BE2C (cell line): ENCODE data around the gene ST6GALNAC2.

Experiments used
- DNase-seq: peaks from one replicate; pipeline ENCODE4 v3.0.0-alpha.2; 2020
- H3K27me3 ChIP-seq: fragments of 250-450 bp; sonication (Bioruptor Pico); 2 replicates; pipeline ENCODE4 v1.5.1; 2020; ENCODE audit warnings: mild to moderate bottlenecking
- H3K36me3 ChIP-seq: fragments of 250-450 bp; sonication (Bioruptor Pico); 2 replicates; pipeline ENCODE4 v1.5.1; 2020; ENCODE audit warnings: mild to moderate bottlenecking
- H3K4me1 ChIP-seq: fragments of 250-450 bp; sonication (Bioruptor Pico); 2 replicates; pipeline ENCODE4 v1.5.1; 2020
- H3K4me3 ChIP-seq: 2 replicates; pipeline ENCODE4 v1.5.1; 2011; ENCODE audit warnings: low read depth, low read length
- H3K9me3 ChIP-seq: fragments of 250-450 bp; sonication (Bioruptor Pico); 2 replicates; pipeline ENCODE4 v1.5.1; 2020
- TF ChIP-seq, protein P1 (sequence below): IDR thresholded peaks from 2 replicates; pipeline ENCODE4 v1.5.1; 2012; ENCODE audit warnings: mild to moderate bottlenecking, low read depth, low read length

The ST6GALNAC2 gene

DNA sequence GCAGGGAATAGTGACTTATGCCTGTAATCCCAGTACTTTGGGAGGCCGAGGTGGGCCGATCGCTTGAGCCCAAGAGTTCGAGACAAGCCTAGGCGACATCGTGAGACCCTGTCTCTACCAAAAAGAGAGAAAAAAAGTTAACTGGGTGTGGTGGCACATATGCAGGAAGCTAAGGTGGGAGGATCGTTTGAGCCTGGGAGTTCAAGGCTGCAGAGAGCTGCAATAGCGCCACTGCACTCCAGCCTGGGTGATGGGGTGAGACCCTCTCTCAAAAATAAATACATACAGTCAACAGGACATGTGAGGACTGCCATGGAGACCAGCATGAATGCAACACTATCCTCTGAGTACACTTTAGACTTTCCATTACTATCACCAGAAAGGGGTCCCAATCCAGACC, 15.4 kb upstream of the ST6GALNAC2 start:
- TF ChIP-seq, protein P1, sequence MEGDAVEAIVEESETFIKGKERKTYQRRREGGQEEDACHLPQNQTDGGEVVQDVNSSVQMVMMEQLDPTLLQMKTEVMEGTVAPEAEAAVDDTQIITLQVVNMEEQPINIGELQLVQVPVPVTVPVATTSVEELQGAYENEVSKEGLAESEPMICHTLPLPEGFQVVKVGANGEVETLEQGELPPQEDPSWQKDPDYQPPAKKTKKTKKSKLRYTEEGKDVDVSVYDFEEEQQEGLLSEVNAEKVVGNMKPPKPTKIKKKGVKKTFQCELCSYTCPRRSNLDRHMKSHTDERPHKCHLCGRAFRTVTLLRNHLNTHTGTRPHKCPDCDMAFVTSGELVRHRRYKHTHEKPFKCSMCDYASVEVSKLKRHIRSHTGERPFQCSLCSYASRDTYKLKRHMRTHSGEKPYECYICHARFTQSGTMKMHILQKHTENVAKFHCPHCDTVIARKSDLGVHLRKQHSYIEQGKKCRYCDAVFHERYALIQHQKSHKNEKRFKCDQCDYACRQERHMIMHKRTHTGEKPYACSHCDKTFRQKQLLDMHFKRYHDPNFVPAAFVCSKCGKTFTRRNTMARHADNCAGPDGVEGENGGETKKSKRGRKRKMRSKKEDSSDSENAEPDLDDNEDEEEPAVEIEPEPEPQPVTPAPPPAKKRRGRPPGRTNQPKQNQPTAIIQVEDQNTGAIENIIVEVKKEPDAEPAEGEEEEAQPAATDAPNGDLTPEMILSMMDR, result no peak
- DNase-seq, result no peak
- Histone ChIP-seq H3K4me1 (peaks cover 5% of the 10 kb centered on the region; the same call in 1 of the 2 replicates), H3K4me3 (no peak overlapping the region), H3K27me3 (no peaks in the 10 kb centered on the region), H3K9me3 (no peaks in the 10 kb centered on the region), H3K36me3 (no peaks in the 10 kb centered on the region)

DNA sequence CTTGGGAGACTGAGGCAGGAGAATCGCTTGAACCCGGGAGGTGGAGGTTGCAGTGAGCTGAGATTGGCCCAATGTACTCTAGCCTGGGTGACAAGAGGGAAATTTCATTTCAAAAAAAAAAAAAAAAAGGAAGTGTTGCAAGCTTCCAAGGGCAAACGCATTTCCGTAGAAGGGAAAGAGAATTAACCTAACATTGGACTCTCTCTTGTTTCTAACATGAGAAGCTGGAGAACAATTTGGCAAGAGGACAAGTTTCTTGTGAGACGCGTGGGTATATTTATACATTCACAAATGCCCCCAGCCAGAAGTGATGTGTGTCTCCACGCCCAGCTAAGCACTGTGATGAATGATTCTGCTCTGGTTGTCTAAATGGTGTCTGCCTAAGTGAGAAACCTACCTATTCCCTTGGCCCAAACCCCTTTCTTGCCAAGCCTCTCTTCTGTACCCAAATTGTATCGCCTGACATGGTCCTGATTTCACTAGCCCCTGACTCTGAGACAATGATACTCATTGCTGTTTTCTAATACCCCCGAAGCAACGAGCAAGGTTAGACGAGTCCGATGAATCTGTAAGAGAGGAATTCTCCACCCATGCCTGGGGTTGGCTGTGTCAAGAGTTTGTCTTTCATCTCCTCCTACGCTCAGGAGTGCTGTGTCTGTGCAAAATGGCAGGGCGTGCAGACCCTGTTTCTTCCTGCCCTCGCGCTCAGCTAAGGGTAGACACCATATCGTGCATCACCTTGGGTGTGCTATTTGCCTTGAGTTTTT, 14.2 kb upstream of the ST6GALNAC2 start:
- Histone ChIP-seq H3K27me3 (no peaks in the 10 kb centered on the region), H3K4me1 (no peaks in the 10 kb centered on the region), H3K9me3 (no peaks in the 10 kb centered on the region), H3K36me3 (no peaks in the 10 kb centered on the region), H3K4me3 (no peak overlapping the region)
- TF ChIP-seq, protein P1, result no peak
- no peak for DNase-seq

DNA sequence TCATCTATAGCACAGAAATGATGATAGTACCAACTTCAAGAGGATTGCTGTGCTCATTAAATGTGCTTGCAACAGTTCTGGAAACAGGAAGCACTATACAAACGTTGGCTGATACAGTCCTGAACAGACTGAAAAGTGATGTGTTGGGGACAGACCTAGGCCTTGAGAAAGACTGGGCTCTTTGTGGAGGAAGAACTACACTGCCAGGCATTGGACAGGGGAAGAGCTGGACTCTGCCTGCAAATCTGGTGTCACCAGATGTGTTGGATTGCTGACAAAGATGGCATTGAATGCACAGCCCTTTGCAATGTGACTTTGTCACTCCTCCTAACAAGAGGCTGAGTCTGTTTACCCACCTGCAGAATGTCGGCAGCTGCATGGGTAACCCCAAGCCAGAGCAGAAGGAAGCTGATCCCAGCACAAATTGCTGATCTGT, 12.4 kb upstream of the ST6GALNAC2 start:
- DNase-seq, result no peak
- TF ChIP-seq, protein P1, result no peak
- no peak overlapping the region for H3K4me3 ChIP-seq
- no peaks in the 10 kb centered on the region for H3K36me3 ChIP-seq
- no peaks in the 10 kb centered on the region for H3K4me1 ChIP-seq
- H3K9me3 ChIP-seq, result no peaks in the 10 kb centered on the region
- H3K27me3 ChIP-seq, result no peaks in the 10 kb centered on the region

DNA sequence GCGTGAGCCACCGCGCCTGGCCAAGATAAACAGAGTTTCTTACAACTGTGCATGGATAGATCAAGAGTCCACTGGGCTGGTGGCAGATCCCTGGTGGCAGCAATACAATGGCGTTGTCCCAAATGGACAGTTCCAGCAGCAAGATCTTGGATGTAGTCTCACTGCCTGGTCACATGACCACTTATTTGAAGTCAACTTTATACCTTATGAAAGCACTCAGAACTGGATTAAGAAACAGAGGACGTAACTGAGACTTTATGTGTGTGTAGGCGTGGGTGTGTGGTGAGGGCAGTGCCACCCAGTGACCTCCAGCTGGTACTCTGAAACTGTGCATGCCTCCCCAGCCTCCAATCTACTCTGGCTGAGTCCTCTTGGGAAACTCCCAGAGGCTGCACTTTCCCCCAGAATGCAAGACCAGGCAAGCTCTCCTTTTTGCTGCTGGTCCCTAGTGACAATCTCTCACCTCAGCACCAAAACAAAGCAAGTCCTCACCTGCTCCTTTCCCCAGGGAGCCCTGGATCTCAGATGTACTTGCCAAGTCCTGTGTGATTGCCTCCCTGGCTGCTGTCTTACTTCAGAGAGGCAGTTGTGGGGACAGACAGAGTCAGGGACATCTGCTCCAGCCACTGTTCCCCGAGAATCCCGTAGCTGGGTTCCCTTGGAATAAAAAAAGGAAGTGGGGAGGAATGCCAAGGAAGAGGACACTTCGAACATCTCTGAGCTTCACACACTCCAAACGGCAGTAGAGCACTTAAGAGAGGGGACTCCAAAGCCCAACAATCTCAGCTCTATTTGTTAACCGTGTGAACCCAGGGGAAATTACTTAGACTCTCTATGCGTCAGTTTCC, 11.7 kb upstream of the ST6GALNAC2 start:
- no peak for DNase-seq

DNA sequence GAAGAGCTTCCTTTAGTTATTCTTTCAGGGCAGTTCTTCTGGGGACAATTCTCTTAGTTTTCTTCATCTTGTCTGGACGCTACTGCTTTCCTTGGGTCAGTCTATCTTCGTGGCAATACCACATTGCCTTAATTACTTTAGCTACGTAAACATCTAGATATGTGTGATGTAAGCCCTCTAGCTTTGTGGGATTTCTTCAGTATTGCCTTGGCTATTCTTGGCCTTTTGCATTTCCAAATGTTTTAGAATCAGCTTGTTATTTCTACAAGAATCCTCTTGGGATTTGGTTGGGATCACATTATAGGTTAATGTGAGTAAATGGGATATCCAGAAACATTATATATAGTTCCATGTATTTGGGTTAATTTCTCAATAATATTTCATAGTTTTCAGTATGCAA, 9.0 kb upstream of the ST6GALNAC2 start:
- Histone ChIP-seq H3K4me3 (no peak overlapping the region), H3K36me3 (no peaks in the 10 kb centered on the region), H3K9me3 (no peaks in the 10 kb centered on the region), H3K27me3 (no peaks in the 10 kb centered on the region), H3K4me1 (no peaks in the 10 kb centered on the region)
- no peak for DNase-seq
- TF ChIP-seq, protein P1, result no peak

More for the DNA sequence above, 11.7 kb upstream of the ST6GALNAC2 start:
- Histone ChIP-seq H3K36me3 (no peaks in the 10 kb centered on the region), H3K27me3 (no peaks in the 10 kb centered on the region), H3K4me3 (no peak overlapping the region), H3K9me3 (no peaks in the 10 kb centered on the region), H3K4me1 (no peaks in the 10 kb centered on the region)
- TF ChIP-seq, protein P1, result no peak

DNA sequence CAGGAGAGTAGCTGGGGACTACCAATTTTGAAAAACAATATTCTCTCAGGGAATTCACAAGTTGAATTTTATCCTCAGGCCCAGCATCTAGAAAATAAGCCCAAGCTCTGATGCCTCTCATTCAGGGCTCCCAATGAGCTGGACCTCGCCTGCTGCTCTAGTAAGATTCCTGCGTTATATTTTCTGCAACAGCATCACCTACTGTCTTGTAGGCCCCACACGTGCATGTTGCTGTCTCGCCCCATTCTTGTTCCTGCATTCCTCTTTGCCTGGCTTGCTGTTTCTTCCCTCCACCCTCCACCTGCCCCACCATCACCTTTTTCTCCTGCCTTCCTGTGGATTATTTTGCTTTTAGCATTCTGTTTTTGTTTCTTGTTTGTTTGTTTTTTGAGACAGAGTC, 8.3 kb upstream of the ST6GALNAC2 start:
- no peaks in the 10 kb centered on the region for H3K36me3 ChIP-seq
- H3K4me1 ChIP-seq, result no peaks in the 10 kb centered on the region
- no peak for DNase-seq
- H3K4me3 ChIP-seq, result no peak overlapping the region
- TF ChIP-seq, protein P1, result no peak
- no peaks in the 10 kb centered on the region for H3K27me3 ChIP-seq
- H3K9me3 ChIP-seq, result no peaks in the 10 kb centered on the region
